NCI-H524 treated with DMSO at 0.1 percent for 48 hours (cell line): ENCODE measurements around the gene CACNA1I.

ENCODE experiments used
- DNase-seq: peaks from one replicate; lab custom pipeline; 2025; lab: John Stamatoyannopoulos, UW

Gene CACNA1I

GRCh38 chr22:39568278-39568981 is 2.1 kb upstream of the CACNA1I start:
- no peak for DNase-seq

DNA sequence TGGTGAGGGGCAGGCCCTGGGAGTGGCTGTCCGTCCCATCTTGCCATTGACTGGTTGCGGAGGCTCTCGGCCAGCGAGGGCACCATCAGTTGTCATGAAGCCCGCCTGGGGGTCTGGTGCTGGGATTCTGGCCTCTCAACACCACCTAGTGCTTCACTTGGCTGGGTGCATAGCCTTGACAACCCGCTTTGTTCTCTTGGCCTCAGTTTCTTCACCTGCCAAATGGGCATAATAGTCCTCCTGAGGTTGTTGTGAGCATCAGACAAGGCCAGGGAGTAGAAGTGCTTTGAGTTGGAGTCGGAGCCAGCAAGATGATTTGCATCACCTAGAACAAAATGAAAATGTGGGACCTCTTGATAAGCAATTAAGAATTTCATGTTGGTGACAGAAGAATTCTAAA is 1.5 kb upstream of the CACNA1I start:
- DNase-seq, result no peak

GRCh38 chr22:39570226-39570625 is 327 bp upstream of the CACNA1I start:
- no peak for DNase-seq

GRCh38 chr22:39571538-39571937 is 985 bp downstream of the CACNA1I start:
- no peak for DNase-seq

GRCh38 chr22:39574779-39575551 is 4.4 kb downstream of the CACNA1I start:
- no peak for DNase-seq

- DNase-seq, result no peak
Observed at GRCh38 chr22:39575552-39575825, 4.9 kb downstream of the CACNA1I start.

DNA sequence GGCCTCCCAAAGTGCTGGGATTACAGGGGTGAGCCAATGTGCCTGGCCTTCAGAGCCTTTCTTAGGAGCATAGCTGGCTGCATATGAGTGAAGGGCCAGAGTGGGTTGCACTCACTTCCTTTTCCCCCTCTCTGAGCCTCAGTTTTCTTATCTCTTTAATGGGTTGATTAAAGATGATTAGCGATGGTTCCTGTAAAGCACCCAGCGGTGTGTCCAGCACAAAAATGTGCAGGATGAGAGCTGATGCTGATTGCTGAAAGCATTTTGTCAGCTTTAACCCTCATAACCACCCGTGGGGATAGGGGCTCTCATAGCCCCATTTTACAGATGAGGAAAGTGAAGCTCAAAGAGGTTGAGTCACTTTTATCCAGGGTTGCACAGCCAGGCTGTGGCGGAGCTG is 5.5 kb downstream of the CACNA1I start:
- DNase-seq, result no peak

DNA sequence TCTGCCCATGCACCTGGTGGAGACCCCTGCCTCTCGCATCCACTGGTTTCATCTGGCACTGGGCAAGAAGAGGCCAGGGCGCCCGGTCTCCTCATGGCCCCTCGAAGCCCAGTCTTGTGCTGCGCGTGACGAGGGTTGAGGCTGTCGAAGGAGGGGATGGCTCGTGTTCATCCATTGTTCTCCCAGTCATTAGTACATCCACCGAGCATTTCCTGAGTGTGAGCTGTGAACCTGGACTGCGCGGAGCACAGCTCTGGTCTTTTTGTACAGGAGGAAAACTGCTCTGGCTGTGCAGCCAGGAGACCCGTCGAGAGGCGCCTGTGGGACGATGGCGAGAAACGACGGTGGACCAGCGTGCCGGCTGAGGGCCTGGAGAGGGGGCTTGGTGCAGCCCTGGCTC is 6.8 kb downstream of the CACNA1I start:
- DNase-seq, result no peak

GRCh38 chr22:39577900-39578299 is 7.3 kb downstream of the CACNA1I start:
- DNase-seq, result no peak

GRCh38 chr22:39580006-39580441 is 9.5 kb downstream of the CACNA1I start:
- DNase-seq, result no peak

DNA sequence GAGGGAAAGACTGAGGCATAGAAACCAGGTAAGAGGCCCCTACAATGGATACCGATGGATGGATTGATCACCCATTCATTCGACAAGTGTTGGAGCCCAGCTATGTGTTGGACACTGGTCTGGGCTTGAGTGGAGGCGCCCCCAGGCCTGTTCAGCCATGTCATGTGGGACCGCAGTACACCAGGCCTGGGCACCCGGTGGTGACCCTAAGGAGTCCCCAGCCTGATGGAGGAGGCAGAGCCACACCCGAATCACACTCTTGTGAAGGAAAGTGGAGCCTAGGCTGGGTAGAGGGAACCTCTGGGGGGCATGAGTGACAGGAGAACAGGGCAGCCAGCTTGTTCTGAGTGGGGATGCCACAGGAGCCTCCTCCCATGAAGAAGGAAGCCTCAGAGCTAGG is 10.2 kb downstream of the CACNA1I start:
- no peak for DNase-seq

DNA sequence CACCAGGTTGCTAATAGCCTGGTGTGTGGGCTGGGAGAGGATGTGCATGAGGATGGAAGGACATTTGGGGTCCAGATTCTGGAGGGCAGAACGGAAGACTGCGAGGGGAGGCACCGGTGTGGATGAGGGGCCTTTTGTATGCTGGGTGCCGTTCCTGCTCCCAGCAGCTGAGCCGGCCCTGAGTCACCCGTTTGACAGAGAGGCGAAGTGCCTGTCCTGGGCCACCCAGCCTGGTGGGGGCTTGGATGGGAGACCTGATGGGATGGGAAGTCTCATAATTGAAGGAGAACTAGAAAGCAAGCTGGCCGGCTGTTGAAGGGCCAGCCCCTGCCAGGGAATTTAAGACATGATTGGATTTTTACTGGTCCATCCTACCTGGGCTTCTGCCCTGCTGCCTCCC is 10.8 kb downstream of the CACNA1I start:
- DNase-seq, result no peak

GRCh38 chr22:39583066-39583667 is 12.6 kb downstream of the CACNA1I start:
- no peak for DNase-seq

GRCh38 chr22:39589875-39590274 is 19.3 kb downstream of the CACNA1I start:
- no peak for DNase-seq

DNA sequence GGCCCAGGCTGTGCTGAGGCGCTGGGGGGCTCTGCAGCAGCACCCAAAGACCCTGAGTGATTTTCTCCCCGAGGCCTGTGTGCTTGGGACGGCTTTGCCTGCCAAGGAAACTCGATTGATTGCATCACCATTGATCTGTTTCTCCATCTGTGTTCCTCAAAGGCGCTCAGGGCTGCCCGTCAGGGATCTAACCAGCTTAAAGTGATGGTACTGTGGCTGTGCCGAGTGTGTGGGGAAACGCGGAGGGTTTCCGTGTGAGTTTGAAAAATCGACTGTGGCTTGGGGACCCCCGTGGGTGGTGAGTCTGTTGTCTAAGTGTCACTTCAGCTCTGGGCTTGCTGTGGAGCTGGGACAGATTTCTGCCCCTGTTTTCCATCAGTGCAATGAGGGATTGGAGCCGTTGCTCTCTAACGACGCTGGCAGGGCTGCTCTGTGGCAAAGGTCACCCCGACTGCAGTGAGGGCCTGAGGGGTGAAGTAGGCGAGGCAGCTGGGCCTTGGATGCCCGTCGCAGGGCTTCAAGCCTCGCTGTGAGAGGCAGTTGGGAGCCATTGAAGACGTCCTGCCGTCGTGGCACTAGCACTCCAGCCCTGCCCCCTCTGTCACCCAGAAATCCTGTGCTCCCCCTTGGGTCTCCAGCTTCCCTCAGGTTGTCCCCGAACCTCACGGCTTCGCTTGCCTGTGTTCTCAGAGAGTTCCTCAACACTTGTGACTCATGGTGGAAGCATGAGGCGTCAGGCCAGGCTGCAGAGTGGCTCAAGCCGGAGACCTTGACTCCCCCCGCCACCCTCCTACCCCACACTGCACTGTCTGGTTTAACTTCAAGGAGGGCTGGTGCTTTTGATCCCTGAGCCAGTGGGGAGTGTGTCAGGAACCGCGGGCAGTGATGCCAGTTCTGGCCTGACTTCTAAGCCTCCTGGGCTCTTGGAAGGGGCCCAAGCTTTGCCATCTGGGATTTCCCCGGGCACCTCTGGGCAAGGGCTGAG is 21.8 kb downstream of the CACNA1I start:
- DNase-seq, result no peak

GRCh38 chr22:39593066-39593930 is 22.7 kb downstream of the CACNA1I start:
- no peak for DNase-seq

- DNase-seq, result no peak
Observed at GRCh38 chr22:39593931-39594285, 23.4 kb downstream of the CACNA1I start.

- DNase-seq, result no peak
Observed at GRCh38 chr22:39594411-39594810, 23.9 kb downstream of the CACNA1I start.

GRCh38 chr22:39595622-39596172 is 25.1 kb downstream of the CACNA1I start:
- no peak for DNase-seq

- DNase-seq, result no peak
Observed at GRCh38 chr22:39596601-39597000, 26.0 kb downstream of the CACNA1I start.
